Measurements from ENCODE around the gene POLE4.

DNA sequence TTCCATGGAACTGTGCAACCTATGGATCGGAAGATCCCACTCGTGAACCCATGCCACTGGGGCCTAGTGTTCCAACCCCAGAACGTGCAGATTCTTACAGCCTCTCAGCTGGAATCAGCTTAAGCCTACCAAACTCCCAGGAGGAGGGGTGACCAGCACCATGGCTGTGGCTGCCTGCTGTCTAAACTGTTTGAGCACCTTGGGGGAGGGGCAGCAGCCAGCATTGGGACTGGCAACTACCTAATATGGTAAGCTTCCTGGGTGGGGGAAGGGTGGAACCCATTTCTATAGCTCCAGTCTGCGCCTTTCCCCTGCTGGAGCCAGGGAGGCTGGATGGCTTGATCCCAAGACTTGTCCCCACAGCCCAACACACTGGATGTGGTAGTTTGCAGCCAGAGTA lies 10.7 kb upstream of the POLE4 start:
- TF ChIP-seq, protein P1, sequence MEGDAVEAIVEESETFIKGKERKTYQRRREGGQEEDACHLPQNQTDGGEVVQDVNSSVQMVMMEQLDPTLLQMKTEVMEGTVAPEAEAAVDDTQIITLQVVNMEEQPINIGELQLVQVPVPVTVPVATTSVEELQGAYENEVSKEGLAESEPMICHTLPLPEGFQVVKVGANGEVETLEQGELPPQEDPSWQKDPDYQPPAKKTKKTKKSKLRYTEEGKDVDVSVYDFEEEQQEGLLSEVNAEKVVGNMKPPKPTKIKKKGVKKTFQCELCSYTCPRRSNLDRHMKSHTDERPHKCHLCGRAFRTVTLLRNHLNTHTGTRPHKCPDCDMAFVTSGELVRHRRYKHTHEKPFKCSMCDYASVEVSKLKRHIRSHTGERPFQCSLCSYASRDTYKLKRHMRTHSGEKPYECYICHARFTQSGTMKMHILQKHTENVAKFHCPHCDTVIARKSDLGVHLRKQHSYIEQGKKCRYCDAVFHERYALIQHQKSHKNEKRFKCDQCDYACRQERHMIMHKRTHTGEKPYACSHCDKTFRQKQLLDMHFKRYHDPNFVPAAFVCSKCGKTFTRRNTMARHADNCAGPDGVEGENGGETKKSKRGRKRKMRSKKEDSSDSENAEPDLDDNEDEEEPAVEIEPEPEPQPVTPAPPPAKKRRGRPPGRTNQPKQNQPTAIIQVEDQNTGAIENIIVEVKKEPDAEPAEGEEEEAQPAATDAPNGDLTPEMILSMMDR (IDR thresholded peaks at IDR 0.05): no peak
- no peak for TF ChIP-seq POLR2AphosphoS5 (IDR thresholded peaks at IDR 0.05)
- TF ChIP-seq EP300 (IDR thresholded peaks at IDR 0.05): no peak
- TF ChIP-seq POLR2A (IDR thresholded peaks at IDR 0.05): no peak
